GM23248 (cell line): ENCODE results near the gene TRDMT1.

ENCODE experiments used
- EZH2 ChIP-seq: fragments of 200-600 bp; sonication (generic); IDR thresholded peaks from 2 replicates; pipeline ENCODE4 v1.6.1; 2018; ENCODE audit warnings: antibody characterized with exemption, mild to moderate bottlenecking; ENCODE audit not compliant: insufficient read depth, poor library complexity, severe bottlenecking
- EZH2phosphoT487 ChIP-seq: fragments of 200-600 bp; sonication (generic); IDR thresholded peaks from 2 replicates; pipeline ENCODE4 v1.6.1; 2018; ENCODE audit warnings: antibody characterized with exemption, moderate library complexity, mild to moderate bottlenecking, low read depth; ENCODE audit not compliant: insufficient read depth

GRCh38 chr10:17202506-17202905, 1.0 kb upstream of the TRDMT1 start:
- TF ChIP-seq EZH2, result no peak
- TF ChIP-seq EZH2phosphoT487, result no peak
